G401 (cell line): ENCODE measurements around the gene GLYATL2. TPM values are rescaled to one million over a fixed set of nuclear protein-coding genes. Genes with fewer than 3 reads are reported as not detected.

Experiments
- DNase-seq: peaks from one replicate; pipeline ENCODE4 v3.0.0-alpha.2; 2015; ENCODE audit warnings: low spot score
- in situ Hi-C: cut with HindIII; loops from 2 replicates; pipeline ENCODE4 v1.10.0; 2016; ENCODE audit warnings: low sequenced_read_pairs, mixed read lengths
- total RNA-seq: library from RNA; depleted of rRNA; stranded (reverse); fragments of >200 nt; shearing (Covaris generic); gene quantifications from 2 replicates; pipeline ENCODE4 v1.2.3, GENCODE V29; 2014; rRNA removed

The GLYATL2 gene, protein sequence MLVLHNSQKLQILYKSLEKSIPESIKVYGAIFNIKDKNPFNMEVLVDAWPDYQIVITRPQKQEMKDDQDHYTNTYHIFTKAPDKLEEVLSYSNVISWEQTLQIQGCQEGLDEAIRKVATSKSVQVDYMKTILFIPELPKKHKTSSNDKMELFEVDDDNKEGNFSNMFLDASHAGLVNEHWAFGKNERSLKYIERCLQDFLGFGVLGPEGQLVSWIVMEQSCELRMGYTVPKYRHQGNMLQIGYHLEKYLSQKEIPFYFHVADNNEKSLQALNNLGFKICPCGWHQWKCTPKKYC
- total RNA-seq: not detected in 2 replicates

DNA sequence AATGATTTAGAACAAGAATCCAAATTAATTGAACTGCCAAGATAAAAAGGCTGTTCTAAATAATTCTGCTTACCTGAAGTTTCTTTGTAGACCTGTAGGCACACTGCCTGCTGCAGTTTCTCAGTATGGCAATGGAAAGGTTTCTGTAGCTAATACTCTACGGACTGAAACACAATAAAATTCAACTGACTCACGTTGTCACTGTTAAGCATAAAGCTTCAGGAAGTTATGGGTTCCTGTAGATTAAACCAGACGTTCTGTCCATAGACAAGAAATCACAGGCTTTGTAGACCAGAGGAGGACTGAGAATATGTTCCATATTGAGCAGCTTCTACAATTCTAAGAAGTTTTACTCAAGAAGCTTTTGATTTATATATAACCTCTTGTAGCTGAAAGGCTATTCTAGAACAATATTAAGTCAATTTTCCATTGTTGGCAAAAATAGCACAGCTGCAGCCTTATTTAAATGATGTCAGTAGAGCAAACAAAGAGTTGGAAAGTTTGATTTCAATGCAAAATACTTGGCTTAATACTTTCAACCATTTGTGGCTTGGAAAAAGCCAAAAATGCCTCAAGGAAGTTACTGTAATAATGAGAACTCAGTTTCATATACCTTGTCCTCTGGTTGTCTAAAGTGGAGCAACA lies at the start of gene GLYATL2:
GLYATL2 (minus strand) TSS at position 344 of the 645 bp plus-strand sequence. CDS start 5,092 bp downstream, outside the sequence.
- no peak for DNase-seq
- in situ Hi-C loops: no loop called here

DNA sequence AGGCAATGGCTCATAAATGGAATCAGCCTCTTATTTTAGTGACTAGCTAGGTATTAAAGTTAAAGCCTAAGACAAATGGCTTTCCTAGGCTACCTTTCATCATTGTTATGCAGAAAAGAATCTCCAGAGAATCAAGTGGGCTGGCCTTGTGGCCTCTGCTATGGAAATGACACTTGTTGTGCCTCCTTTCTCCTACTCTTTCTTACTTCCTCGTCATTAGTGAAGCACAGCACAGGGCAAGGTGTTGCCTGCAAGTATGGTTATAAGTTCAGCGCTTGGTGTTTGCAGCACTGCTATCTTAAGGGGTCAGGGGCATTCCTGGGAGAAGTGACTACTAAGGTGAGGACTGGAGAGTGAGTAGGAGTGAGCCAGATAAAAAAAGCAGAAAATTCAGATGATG lies 49.4 kb upstream of the GLYATL2 start:
- in situ Hi-C loops: no loop called here
- DNase-seq: no peak

DNA sequence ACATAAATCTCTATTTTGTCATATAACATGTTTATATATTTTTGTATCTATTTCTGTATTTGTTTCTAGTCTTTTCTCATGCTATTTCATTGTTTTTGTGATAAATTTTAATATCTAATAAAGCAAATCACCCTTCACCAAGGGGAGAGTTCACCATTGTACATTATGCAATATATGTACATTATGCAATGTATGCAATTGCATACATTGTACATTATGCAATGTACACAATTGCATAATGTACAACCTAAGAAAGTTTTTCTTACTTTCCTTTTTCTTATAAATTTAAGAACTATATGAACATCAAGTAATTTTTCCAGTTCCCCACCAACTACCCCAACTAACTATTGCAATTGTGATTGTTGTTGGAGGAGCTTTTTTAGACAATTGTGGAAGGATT lies 44.1 kb upstream of the GLYATL2 start:
- no peak for DNase-seq
- in situ Hi-C loops: no loop called here

DNA sequence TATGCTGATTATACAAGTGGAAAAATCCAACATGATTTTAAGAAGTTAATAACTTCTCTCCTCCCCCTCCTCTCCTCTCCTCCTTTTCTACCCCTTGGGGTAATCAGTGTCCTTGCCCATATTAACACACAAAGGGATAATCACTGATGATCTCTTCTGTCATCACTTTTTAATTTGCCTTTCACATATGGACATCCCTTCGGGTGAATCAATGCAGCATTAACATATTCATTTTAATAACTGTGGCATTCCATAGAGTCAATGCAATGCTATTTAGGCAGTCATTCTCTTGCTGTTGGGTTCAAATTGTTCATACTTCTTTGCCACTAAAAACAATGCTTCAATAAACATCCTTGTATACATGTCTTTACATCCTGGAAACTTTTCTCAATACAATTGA lies 42.9 kb upstream of the GLYATL2 start:
- DNase-seq: no peak
- in situ Hi-C loops: no loop called here

DNA sequence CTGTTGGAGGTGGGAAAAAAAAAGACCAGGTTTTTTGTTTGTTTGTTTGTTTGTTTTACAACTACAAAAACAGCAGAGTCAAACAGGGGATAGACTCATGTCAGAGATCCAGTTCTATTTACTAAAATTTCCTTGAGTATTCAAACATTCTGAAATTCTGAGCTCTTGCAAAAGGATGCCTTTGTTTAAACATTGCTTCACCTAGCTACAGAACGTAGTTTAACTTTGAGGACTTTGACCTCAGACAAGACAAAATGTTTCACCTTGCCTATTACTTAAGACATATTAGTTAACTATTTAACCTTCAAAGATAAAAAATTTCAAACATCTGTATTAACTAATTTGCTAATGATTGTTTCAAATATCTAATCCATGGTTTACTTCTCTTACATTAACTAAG lies 36.1 kb upstream of the GLYATL2 start:
- DNase-seq: no peak
- in situ Hi-C loops: no loop called here

DNA sequence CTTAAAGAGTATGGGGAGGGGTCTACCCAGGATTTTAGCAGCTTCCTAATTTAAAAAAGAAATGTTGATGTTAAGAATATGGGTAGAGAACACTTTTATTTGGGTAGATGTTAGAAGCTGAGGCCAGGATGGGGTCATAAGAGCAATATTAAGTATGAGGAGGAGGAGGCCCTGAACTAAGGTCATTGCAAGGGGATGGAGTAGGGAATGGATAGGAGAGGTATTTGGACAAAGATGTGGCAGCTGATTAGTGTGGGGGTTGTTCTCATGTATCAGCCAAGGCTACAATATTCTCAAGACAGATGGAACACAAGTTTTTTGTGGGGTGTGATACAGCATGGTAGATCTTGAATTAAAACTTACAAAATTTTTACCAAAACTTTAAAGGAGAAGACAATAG lies 35.7 kb upstream of the GLYATL2 start:
- DNase-seq: no peak
- in situ Hi-C loops: no loop called here

DNA sequence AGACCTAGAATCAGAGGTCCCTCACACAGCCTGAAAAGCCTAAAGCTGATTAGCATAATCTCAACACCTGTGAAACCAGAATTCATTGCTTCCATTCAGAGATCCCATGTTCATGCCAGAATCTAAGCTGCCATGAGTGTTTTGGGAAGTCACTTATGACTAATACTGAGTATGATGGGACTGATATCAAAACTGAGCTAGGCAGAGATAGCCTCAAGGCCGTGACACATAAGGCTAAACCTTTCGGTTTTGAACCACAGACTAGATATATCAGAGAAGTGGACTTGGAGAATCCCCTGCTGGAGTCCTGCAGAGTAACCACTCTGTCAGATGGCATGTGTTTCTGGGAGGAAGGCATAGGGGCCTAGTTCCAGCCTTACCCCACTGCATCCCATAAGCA lies 23.1 kb upstream of the GLYATL2 start:
- DNase-seq: no peak
- in situ Hi-C loops: no loop called here

DNA sequence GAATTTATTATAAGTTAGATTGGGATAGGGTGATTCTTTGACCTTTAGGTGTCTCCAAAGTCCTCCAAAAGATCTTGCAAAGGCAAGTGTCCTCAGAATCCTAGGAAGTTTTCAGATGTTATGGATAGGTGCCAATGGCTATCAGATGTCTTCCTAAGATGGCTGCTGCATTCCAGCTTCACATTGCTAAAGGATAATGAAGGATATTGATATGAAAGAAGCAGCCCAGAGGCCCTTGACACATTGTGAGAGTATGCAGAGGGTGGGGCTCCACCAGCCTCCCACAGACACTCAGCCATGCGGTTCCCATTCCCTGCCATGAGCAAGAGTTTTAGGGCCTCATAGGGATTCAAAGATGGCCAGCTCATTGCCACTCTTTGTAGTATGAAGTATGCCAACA lies 22.3 kb upstream of the GLYATL2 start:
- DNase-seq: no peak

DNA sequence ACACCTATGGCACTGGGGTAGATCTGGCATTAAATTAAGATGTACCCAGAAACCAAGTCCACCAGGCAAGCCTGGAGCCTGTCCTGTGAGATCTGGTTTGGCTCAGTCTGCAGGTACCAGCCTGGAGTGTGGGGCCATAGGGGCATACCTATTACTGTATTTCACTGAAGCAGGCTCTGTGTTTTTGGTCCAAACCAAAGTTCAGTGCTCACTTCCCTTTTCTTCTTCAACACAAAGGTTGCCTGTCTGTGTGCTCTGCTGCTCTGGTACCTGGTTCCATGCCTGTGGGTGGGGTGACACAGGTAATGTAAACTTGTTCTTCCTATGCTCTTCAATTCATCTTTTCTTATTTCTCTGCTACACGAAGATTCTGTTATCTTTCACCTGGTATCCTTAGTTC lies 19.8 kb upstream of the GLYATL2 start:
- DNase-seq: no peak
- in situ Hi-C loops: no loop called here

More for the DNA sequence above, 22.3 kb upstream of the GLYATL2 start:
- in situ Hi-C loops: no loop called here

DNA sequence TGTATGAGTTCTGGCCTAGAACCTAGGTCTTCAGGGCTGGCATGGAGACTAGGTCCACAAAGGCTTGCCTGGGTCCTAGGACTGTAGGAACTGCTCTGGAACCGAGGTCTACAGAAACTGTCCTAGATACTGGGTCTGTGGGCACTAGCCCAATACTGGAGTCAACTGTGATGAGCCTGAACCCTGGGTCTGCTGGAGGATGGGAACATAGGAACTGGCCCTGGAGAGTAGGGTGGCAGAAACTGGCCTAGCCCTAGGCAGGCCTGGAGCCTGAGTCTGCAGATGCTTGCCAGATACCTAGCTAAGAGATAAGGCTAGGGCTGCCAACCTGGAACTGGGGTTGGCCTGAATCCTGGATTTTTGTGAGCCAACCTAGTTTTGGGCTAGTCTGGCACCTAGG lies 19.2 kb upstream of the GLYATL2 start:
- no peak for DNase-seq
- in situ Hi-C loops: no loop called here

DNA sequence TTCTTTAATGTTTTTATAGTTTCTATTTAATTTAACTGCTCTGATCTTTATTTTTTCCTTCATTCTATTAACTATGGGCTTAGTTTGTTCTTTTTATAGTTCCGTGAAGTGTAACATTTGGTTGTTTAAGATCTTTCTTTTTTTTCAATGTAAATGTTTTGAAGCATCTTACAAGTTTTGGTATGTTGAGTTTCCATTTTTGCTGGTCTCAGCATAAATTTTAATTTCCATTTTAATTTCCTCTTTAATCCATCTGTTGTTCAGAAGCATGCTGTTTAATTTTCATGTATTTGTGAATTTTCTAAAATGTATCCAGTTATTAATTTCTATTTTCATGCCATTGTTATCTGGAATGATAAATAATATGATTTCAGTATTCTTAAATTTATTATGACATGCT lies 17.0 kb upstream of the GLYATL2 start:
- DNase-seq: no peak
- in situ Hi-C loops: no loop called here

DNA sequence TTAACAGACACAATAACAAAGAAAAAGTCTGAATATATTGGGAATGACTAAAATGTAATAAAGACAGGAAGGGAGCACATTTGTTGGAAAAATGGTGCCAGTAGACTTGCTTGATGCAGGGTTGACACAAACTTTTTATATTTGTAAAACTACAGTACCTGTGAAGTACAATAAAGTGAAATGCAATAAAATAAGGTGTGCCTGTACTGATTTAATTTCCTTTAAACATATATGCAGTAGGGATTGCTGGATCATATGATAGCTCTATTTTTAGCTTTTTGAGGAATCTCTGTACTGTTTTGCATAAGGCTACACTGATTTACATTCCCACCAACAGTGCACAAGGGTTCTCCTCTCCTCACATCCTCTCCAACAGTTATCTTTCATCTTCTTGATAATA lies 12.3 kb upstream of the GLYATL2 start:
- in situ Hi-C loops: no loop called here
- no peak for DNase-seq

DNA sequence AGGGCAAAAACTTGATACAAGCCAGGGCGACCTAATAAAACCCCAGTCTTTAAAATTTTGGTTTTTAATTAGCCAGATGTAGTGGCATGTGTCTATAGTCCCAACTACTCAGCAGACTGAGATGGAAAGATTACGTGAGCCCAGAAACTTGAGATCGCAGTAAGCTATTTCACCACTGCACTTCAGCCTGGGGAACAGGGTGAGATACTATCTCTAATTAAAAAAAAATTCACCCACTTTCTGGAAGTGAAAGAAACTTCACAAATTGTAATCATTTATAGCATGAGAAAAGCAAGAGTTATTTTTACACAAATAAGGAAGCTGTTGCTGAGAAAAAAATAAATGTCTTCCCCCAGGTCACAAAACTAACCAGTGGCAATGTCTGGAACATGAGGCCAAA lies 882 bp upstream of the GLYATL2 start:
- DNase-seq: no peak
- in situ Hi-C loops: no loop called here

DNA sequence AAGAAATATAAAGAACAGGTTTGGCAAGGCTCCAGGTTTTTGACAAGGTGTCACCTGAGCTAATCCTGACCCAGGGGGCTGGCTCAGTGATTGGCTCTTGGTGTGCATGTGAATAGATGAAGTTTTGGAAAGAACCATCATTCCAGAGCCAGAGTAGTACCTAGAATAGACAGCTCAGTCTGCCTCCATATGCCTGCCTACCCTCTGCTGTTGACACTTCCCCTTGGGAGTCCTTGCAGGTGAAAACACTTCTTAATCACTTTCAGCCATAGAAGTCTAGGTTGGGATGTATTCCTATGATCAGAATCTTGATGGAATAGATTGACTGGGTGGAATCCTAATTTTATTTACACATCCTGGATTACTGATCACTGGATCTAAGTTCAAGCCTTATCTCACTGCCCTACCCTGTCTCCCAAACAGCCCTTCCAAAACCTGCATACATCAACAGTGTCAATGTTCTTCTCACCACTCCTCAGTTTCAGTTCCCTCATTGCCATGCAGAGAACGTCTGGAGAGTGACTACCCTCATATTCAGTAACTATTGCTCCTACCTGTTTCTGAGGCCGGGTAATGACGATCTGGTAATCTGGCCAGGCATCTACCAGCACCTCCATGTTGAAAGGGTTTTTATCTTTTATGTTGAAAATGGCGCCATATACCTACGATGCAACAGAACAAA lies 6.7 kb downstream of the GLYATL2 start:
- in situ Hi-C loops: no loop called here
- DNase-seq: no peak

DNA sequence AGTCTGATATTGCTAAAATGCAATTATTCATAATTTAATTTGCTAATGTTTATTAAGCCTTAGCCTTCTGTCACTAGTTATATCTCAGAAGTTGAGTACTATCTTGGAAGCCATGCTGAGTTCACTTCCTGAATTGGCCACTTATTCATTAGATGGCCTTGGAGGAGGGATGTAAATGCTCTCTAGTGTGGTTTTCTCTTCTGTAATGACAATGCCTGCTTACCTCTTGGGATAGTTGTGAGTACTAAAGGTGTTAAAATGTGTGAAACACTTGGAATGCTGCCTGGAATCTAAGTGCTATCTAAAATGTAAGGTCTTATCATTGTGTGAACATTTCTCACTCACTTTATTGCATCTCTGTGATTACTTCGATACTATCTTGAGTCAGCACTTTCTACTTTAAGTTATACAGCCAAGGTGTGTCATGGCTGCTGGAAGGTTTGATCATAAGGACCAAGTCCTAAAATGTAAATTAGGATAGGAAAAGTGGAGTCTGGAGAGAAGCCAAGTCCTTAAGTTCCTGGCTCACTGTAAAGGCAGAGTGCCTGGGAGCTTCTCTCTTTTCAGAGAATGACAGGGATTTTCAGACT lies 12.4 kb downstream of the GLYATL2 start:
- no peak for DNase-seq
- in situ Hi-C loops: no loop called here

DNA sequence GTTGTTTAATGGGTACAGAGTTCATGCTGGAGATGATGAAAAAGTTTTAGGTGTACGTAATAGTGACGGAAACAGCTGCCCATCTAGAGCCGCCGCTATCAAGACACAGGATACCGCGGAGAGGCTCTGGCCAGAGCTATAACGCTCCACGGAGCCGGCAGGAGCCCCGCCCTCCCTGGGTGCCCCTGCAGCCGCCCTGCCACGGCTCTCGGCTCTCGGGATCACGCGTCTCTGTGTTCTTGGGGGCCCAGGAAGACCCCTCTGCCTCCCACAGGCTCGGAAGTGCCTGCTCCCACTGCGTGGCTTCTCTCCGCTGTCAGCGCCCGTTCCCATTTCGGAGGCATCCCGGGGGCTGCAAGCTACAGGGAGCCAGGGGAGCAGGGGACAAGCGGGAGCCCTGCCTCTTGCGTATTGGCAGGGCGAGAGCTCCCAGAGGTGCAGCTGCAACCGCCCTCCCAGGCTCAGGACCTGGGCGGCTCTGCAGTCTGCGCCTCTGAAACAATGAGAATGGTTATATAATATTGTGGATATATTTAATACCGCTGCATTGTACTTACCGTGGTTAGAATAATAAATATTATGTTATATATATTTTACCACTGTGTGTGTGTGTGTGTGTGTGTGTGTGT lies 13.7 kb downstream of the GLYATL2 start:
- in situ Hi-C loops: no loop called here
- DNase-seq: no peak

DNA sequence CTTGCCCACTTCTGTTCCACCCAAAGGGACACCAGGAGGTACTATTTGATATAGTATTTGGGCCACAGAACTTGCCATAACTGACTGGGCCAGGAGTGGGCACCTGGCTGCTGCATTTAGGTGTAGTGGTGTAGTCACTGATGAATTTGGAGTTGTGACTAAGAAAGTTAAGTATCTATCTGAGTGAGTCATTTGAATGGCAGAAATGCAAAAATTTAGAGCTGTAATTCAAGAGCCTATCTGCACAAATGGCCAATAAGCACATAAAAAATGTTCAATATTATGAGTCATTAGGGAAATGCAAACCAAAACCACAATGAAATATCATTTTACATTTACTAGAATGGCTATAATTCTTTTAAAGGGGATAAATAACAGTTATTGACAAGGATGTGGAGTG lies 14.7 kb downstream of the GLYATL2 start:
- in situ Hi-C loops: no loop called here
- no peak for DNase-seq

DNA sequence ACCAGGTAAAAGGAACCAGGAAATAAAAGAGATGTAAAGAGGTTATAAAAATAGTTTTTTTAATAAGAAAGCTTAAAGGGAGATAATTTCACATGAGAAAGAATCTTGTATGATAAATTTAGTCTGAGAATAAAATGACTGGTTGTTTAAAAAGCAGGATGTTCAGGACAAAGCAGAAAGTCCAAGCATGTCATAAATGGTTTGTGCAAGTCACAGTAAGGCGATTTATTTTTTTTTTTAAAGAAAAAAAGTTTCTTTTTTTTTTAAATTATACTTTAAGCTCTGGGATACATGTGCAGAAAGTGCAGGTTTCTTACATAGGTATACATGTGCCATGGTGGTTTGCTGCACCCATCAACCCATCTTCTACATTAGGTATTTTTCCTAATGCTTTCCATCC lies 30.8 kb downstream of the GLYATL2 start:
- DNase-seq: no peak
- in situ Hi-C loops: no loop called here

DNA sequence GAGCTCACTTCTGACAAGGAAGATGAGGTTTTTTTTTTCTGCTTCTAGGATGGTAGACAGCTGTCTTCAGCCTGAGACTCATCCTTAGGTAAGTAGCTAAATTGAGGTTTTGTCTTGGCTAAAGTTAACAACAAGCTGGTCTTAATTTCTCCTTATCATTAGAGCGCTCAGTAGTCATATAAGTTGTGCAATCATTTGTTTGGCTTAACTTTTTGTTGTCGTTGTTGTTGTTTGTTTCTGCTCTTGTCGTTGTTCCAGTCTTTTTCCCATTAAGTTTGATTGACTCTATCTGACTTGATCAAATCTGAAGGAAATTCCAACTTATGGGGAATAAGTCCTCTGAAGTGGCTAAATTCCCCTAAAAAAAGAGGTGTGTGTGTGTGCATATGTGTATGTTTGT lies 33.0 kb downstream of the GLYATL2 start:
- no peak for DNase-seq
- in situ Hi-C loops: no loop called here

DNA sequence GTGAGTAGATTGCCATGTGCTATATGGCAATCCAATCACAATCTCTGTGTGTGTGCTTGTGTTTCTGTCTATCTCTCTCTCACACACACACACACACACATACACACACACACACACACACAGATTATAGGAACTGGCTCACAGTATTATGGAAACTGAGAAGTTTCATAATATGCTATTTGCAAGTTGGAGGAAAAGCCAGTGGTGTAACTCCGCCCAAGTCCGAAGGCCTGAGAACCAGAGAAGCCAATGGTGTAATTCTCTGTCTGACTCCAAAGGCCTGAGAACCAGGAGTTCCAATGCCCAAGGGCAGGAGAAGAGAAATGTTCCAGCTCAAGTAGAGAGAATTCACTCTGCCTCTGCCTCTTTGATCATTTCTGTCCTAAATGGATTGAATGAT lies 37.2 kb downstream of the GLYATL2 start:
- in situ Hi-C loops: no loop called here
- no peak for DNase-seq
